Gastrocnemius medialis (tissue), 4 donors: ENCODE measurements around the gene RNF44.

Experiments used
- POLR2A ChIP-seq, 2 donors: fragments of 450-650 bp; IDR thresholded peaks; one replicate each; pipeline ENCODE4 v1.6.1; 2017; ENCODE audit warnings: antibody characterized with exemption in 2 of 2, mild to moderate bottlenecking in 2 of 2, moderate library complexity in 2 of 2
- TF ChIP-seq, protein P1 (sequence below), 5 experiments: fragments of 450-650 bp in 3 of 5; fragments of 200-600 bp in 2 of 5; sonication (generic) in 2 of 5; IDR thresholded peaks in 4 of 5; conservative IDR thresholded peaks in 1 of 5; 1 replicate in 4 of 5; 2 replicates in 1 of 5; pipeline ENCODE4 v1.5.1; 2016 to 2019; ENCODE audit warnings: antibody characterized with exemption in 5 of 5, mild to moderate bottlenecking in 3 of 5, moderate library complexity in 3 of 5

DNA sequence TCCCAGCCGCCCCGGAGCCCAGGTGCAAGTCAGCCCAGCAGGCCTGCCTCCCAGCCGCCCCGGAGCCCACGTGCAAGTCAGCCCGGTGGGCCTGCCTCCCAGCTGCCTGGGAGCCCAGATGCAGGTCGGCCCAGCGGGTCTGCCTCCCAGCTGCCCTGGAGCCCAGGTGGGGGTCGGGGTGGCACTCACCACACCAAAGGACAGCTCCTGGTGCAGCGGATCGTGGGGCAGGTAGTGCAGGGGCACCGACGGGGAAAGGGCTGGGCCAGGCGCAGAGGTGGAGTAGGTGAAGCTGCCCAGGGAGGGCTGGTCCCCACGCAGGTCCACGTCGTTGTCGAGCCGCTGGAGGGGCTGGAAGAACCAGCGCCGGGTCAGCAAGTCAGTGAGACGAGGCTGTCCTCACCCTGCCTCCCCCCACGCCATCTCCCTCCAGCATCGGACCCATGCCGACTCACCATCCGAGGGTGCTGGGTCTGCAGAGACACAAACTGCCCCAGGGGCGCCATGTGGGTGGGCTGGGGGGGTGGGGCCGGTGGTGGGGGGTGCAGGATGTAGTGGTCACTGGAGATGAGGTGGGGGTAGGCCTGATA is 6.7 kb downstream of the RNF44 start:
- TF ChIP-seq, protein P1, sequence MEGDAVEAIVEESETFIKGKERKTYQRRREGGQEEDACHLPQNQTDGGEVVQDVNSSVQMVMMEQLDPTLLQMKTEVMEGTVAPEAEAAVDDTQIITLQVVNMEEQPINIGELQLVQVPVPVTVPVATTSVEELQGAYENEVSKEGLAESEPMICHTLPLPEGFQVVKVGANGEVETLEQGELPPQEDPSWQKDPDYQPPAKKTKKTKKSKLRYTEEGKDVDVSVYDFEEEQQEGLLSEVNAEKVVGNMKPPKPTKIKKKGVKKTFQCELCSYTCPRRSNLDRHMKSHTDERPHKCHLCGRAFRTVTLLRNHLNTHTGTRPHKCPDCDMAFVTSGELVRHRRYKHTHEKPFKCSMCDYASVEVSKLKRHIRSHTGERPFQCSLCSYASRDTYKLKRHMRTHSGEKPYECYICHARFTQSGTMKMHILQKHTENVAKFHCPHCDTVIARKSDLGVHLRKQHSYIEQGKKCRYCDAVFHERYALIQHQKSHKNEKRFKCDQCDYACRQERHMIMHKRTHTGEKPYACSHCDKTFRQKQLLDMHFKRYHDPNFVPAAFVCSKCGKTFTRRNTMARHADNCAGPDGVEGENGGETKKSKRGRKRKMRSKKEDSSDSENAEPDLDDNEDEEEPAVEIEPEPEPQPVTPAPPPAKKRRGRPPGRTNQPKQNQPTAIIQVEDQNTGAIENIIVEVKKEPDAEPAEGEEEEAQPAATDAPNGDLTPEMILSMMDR (IDR thresholded peaks at IDR 0.05 in 4 of 5, conservative IDR thresholded peaks at IDR 0.05 in 1 of 5): no peak
- no peak for TF ChIP-seq POLR2A (IDR thresholded peaks at IDR 0.05)
